ENCODE results near the gene ZGRF1. TPM values are rescaled to one million over a fixed set of nuclear protein-coding genes. Genes with fewer than 3 reads are reported as not detected.
"Not testable (repeated sequence)": the region's sequence is repeated elsewhere in the genome, so short reads cannot be mapped to it uniquely, and the experiment has no call there.

The ZGRF1 gene
- total and polyA plus RNA-seq, 5 experiments from 2014 or later = 1.1 to 19.2 (median 2.3) TPM

DNA sequence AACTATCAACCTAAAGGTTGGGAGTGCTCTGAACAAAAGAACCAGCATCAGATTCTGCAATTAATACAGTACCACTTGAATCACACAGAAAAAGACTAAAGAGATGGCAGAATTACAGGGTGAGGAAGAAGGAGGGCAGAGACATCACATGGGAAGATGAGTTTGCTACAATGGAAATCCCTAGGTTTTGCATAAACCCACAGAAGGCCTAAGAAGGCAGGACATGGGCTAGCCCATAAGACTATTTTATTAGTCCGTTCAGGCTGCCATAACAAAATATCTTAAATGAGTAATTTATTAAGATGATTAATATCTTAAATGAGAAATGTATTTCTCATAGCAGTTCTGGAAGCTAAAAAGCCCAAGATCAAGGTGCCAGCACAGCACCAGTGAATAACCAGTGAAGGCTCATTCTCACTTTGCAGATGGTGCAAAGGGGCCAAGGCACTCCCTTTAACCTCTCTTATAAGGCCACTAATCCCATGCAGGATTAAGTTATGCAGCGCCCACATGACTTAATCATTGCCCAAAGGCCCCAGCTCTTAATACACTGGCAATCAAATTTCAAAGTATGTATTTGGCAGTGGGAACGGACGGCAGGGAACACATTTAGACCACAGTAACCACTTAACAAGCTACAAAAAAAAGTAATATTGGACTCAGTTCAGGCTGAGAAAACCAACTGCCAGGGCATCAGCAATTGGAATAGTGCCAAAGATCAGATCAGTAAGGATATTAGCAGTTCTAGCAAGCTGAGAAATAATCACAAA lies 73.1 kb downstream of the ZGRF1 start:
- peaks cover 0 to 2% (median 0%) of the 10 kb centered on the region in 9 donors for H3K9me3 Mint-ChIP-seq
- ATAC-seq (no peak), DNase-seq (no peak)
- peaks cover 5 to 28% (median 16%) of the 10 kb centered on the region in 3 donors for H3K36me3 Mint-ChIP-seq
- POLR2A ChIA-PET = no interaction called here
- H3K4me3 Mint-ChIP-seq = no peak overlapping the region
- no peak overlapping the region for H3K27ac Mint-ChIP-seq
- no peaks in the 10 kb centered on the region for H3K27me3 Mint-ChIP-seq
- H3K4me1 Mint-ChIP-seq = peaks cover 0 to 5% (median 0%) of the 10 kb centered on the region in 4 donors

DNA sequence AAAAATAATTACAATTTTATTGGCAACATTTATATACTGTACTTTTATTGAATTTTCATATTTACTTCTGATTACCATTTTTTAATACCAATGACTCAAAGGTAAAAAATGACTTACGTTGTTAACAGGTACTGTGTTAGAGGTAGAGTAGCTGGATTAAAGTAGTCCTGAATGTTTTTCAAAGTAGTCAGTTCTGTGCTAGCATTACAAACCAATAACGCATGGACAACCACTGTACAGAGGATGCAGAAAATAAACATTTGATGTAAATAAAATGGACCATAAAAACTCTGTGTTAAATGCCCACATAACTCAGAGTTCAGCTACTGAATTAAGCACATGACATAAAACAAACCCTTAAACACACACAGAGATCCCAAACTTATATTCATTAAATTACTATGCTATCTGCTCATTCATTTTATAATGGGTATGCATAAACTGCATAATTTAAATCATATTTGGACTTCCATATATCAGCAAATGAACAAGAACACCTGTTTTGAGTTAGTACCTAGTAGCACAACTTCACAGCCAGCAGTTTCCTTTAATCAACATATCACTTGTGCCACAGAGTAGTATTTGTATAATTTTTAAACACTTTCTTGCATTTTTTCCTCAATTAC lies 74.3 kb downstream of the ZGRF1 start:
- H3K4me3 Mint-ChIP-seq = no peak overlapping the region
- ATAC-seq (no peak), DNase-seq (no peak)
- H3K9me3 Mint-ChIP-seq = peaks cover 0 to 2% (median 0%) of the 10 kb centered on the region in 9 donors
- H3K4me1 Mint-ChIP-seq = peaks cover 0 to 5% (median 0%) of the 10 kb centered on the region in 4 donors
- H3K27me3 Mint-ChIP-seq = no peaks in the 10 kb centered on the region
- peaks cover 4 to 28% (median 11%) of the 10 kb centered on the region in 3 donors for H3K36me3 Mint-ChIP-seq
- POLR2A ChIA-PET = no interaction called here
- no peak overlapping the region for H3K27ac Mint-ChIP-seq

DNA sequence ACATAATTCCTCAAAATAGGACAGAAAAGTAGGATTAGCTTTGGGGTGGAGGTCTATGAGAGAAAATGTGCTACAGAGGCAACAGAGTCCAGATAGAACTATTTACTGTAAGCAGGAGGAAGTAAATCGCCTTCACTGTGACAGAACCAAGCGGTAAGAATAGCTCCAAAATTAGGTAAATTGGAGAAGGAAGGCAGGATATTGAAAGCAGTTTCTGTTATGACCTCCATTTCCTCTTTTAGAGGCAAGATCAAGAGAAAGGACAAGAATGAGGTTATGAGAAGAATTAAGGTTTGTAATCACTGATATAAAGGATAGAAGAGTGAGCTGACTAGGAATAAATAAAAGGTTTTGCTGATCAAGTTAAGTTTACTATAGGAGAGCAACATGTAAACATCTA lies 76.6 kb downstream of the ZGRF1 start:
- H3K9me3 Mint-ChIP-seq = no peaks in the 10 kb centered on the region
- DNase-seq (no peak), ATAC-seq (no peak)
- POLR2A ChIA-PET = no interaction called here
- H3K27me3 Mint-ChIP-seq = no peaks in the 10 kb centered on the region
- H3K4me1 Mint-ChIP-seq = peaks cover 0 to 5% (median 0%) of the 10 kb centered on the region in 4 donors
- peaks cover 0 to 18% (median 11%) of the 10 kb centered on the region in 3 donors for H3K36me3 Mint-ChIP-seq
- no peak overlapping the region for H3K4me3 Mint-ChIP-seq
- no peak overlapping the region for H3K27ac Mint-ChIP-seq

DNA sequence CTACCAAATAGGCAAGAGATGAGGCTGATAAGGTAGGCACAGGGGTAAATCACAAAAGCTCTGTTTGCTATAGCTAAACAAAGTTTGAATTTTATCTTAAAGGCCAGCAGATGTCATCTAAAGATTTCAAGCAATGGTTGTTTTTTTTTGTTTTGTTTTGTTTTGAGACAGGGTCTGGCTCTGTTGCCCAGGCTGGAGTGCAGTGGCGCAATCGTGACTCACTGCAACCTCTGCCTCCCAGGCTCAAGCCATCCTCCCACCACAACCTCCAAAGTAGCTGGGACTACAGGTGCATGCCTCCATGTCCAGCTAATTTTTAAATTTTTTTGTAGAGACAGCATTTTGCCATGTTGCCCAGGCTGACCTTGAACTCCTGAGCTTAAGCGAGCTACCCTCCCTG lies 77.7 kb downstream of the ZGRF1 start:
- peaks cover 0 to 22% (median 11%) of the 10 kb centered on the region in 3 donors for H3K36me3 Mint-ChIP-seq
- DNase-seq (no peak), ATAC-seq (no peak)
- H3K4me1 Mint-ChIP-seq = peaks cover 0 to 5% (median 0%) of the 10 kb centered on the region in 4 donors
- H3K27me3 Mint-ChIP-seq = no peaks in the 10 kb centered on the region
- no peak overlapping the region for H3K27ac Mint-ChIP-seq
- H3K4me3 Mint-ChIP-seq = no peak overlapping the region
- H3K9me3 Mint-ChIP-seq = no peaks in the 10 kb centered on the region
- POLR2A ChIA-PET = no interaction called here

DNA sequence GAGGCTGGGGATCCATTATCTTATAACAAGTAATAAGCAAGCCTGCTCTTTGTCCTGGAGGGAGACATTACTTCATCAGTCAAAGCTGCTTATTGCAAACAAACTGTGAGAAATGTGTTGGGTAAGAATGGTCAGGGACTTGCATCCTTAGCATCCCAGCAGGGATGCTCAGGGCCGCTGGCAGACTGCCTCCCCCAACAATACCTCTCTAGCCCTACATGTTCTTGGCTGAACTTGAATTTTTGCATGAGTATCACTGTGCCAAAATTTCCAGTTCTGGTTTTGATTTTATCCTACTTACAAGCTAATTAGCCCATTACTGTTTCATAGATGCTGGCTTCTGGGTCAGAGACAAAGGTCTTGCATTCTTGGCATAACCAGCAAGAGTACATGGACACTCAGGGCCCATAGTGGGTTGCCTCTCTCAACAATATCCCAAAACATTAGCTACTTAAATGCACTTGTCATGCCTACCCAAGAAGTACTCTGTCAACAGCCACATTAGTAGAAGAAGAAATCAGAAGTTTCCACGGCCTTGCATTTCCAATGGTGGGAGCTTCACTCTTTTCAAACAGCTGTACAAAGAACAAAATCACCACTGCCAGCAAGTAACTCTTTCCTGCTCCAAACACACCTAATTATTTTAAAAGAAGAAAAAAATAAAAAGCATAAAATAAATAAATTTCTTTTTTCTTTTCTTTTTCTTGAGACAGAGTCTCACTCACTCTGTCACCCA lies 78.9 kb downstream of the ZGRF1 start:
- Mint-ChIP-seq H3K9me3 (no peaks in the 10 kb centered on the region), H3K4me1 (peaks cover 0 to 5% (median 0%) of the 10 kb centered on the region in 4 donors), H3K27ac (no peak overlapping the region), H3K4me3 (no peak overlapping the region), H3K36me3 (peaks cover 0 to 25% (median 9%) of the 10 kb centered on the region in 3 donors), H3K27me3 (no peaks in the 10 kb centered on the region)
- DNase-seq (no peak), ATAC-seq (no peak)
- POLR2A ChIA-PET = no interaction called here

DNA sequence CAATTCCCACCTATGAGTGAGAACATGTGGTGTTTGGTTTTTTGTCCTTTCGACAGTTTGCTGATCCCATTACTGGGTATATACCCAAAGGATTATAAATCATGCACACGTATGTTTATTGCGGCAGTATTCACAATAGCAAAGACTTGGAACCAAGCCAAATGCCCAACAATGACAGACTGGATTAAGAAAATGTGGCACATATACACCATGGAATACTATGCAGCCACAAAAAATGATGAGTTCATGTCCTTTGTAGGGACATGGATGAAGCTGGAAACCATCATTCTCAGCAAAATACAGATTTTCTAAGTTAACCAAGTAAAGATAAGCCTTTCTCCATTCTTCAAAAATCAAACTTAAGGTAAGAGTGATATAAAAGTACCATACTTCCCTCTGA lies 82.4 kb downstream of the ZGRF1 start:
- H3K27me3 Mint-ChIP-seq, H3K27ac Mint-ChIP-seq, DNase-seq, ATAC-seq, H3K4me1 Mint-ChIP-seq, H3K9me3 Mint-ChIP-seq, POLR2A ChIA-PET, H3K4me3 Mint-ChIP-seq: not testable (repeated sequence)
- H3K36me3 Mint-ChIP-seq = peaks cover 0 to 12% (median 0%) of the 10 kb centered on the region in 3 donors

DNA sequence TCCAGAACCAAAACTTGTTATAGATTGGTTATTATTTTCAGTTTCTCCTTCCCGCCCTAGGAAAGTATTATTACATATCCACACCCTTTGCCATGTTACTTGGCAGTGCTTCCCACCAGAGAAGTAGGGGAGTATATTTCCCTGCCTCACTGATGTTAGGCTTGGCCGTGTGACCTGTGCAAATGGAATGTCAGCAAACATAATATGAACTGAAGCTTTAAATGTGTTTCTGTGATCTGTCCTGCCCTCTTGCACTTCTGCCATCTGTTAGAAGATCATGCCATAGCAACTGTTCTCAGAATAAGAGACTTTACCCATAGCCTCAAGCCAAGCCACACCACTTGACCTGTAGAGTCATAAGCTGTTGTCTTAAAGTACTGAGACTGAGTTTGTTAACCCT lies 84.0 kb downstream of the ZGRF1 start:
- no peak overlapping the region for H3K27ac Mint-ChIP-seq
- no peak for ATAC-seq
- no peaks in the 10 kb centered on the region for H3K27me3 Mint-ChIP-seq
- POLR2A ChIA-PET = no interaction called here
- no peaks in the 10 kb centered on the region for H3K4me1 Mint-ChIP-seq
- H3K36me3 Mint-ChIP-seq = peaks cover 0 to 8% (median 0%) of the 10 kb centered on the region in 3 donors
- no peak for DNase-seq
- no peak overlapping the region for H3K4me3 Mint-ChIP-seq
- H3K9me3 Mint-ChIP-seq = no peaks in the 10 kb centered on the region

DNA sequence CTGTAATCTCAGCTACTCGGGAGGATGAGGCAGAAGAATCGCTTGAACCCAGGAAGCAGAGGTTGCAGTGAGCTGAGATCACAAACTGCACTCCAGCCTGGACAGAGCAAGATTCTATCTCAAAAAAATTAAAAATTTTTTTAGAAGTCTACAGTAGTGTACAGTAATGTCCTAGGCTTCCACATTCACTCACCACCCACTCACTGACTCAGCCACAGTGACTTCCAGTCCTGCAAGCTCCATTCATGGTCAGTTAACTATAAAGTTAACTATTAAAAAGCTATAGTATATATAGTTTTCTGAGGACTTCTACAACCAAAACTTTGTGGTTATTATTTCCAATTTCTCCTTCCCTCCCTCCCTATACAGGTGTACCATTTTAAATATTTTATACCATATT lies 86.0 kb downstream of the ZGRF1 start:
- Mint-ChIP-seq H3K4me3 (no peak overlapping the region), H3K4me1 (no peaks in the 10 kb centered on the region), H3K9me3 (no peaks in the 10 kb centered on the region), H3K27me3 (no peaks in the 10 kb centered on the region), H3K36me3 (peaks cover 0 to 8% (median 2%) of the 10 kb centered on the region in 3 donors), H3K27ac (no peak overlapping the region)
- DNase-seq (no peak), ATAC-seq (no peak)
- POLR2A ChIA-PET = interaction anchor here (0.7 kb wide), 1 partner anchor 214 kb away, joined by 4 read pairs; no protein-coding TSS in a partner anchor

DNA sequence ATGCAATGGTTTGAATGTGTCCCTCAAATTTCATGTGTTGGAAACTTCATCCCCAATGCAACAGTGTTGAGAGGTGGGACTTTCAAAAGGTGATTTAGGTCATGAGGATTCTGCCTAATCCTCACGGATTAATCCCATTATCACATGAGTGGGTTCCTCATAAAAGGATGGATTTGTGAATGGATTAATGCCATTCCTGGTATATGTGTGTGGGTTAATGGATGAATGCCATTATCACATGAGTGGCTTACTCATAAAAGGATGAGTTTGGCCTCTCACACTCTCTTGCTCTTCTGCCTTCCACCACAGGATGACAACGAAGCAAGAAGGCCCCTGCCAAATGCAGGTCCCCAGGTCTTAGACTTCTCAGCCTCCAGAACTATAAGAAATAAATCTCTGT lies 90.2 kb downstream of the ZGRF1 start:
- no peaks in the 10 kb centered on the region for H3K4me1 Mint-ChIP-seq
- POLR2A ChIA-PET = no interaction called here
- no peak overlapping the region for H3K4me3 Mint-ChIP-seq
- ATAC-seq (no peak), DNase-seq (no peak)
- no peaks in the 10 kb centered on the region for H3K27me3 Mint-ChIP-seq
- H3K9me3 Mint-ChIP-seq = no peaks in the 10 kb centered on the region
- H3K36me3 Mint-ChIP-seq = peaks cover 0 to 6% (median 4%) of the 10 kb centered on the region in 3 donors
- H3K27ac Mint-ChIP-seq = no peak overlapping the region

DNA sequence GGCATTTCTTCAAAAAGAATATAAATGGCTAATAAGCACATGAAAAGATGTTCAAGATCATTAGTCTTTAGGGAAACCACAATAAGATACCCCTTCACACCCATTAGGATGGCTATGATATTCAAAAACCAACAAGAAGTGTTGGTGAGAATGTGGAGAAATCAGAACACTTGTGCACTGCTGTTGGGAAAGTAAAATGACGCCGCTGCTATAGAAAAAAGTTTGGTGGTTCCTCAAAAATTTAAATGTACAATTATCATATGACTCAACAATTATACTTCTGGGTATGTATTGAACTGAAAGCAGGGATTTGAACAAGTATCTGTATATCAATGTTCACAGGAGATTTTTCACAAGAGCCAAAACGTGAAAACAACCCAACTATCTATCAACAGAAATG lies 91.4 kb downstream of the ZGRF1 start:
- no peaks in the 10 kb centered on the region for H3K4me1 Mint-ChIP-seq
- DNase-seq (no peak), ATAC-seq (no peak)
- peaks cover 0 to 6% (median 4%) of the 10 kb centered on the region in 3 donors for H3K36me3 Mint-ChIP-seq
- POLR2A ChIA-PET = no interaction called here
- H3K4me3 Mint-ChIP-seq = no peak overlapping the region
- no peak overlapping the region for H3K27ac Mint-ChIP-seq
- H3K9me3 Mint-ChIP-seq = no peaks in the 10 kb centered on the region
- no peaks in the 10 kb centered on the region for H3K27me3 Mint-ChIP-seq

DNA sequence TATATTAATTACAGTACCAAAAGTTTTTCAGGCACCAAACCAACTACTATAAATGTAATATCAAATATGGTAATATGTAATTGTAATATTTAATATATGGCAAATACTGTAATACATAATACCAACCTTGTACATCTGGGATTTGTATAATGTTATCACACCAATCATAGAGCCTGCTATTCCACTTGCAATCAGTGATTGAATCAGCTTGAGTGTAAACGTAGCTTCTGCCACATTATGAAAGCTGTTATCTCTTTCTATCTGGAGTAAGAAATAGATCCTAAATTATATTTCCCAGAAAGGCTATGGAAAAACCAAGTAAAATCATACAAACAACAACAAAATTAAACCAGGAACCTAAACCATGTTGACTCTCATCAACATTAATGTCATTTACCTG lies 96.0 kb downstream of the ZGRF1 start:
- POLR2A ChIA-PET = no interaction called here
- no peak for DNase-seq
- H3K27me3 Mint-ChIP-seq = peaks cover 0 to 3% (median 0%) of the 10 kb centered on the region in 5 donors
- H3K9me3 Mint-ChIP-seq = no peaks in the 10 kb centered on the region
- no peak overlapping the region for H3K4me3 Mint-ChIP-seq
- no peak for ATAC-seq
- peaks cover 0 to 9% (median 7%) of the 10 kb centered on the region in 3 donors for H3K36me3 Mint-ChIP-seq
- no peak overlapping the region for H3K27ac Mint-ChIP-seq
- no peaks in the 10 kb centered on the region for H3K4me1 Mint-ChIP-seq

DNA sequence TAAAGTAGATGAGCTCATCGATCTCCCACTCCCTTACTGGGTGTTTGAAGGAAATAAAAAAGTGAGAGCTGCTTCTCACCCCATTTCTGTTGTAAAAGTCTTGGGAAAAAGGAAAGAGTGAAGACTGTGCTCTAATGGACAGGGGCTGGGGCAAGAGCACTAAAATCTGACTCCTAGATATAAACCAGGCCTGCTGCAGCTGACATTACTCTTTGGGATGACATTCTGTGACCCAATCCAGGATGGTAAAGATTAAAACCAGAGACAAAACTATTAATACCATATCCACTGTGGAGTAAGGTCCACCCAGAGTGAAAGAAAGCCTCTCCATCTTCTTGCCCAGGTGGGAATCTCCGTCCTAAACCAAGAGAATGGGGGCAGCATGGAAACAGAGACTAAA lies 100.6 kb downstream of the ZGRF1 start:
- H3K9me3 Mint-ChIP-seq = peaks cover 0 to 3% (median 0%) of the 10 kb centered on the region in 9 donors

DNA sequence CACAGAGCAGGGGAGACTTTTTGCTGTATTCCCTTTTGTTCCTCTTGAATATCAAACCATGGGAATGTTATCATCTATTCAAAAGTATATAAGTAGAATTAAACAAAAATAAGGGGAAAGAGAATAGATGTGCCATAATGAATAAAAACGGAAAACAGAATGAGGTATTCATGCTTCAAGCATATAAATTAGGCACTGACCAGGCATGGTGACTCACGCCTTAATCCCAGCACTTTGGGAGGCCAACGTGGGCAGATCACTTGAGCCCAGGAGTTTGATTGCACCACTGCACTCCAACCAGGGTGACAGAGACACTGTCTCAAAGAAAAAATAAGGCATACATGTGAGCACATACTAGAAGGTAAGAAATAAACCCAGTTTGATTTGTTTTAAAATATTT lies 104.4 kb downstream of the ZGRF1 start:
- H3K9me3 Mint-ChIP-seq = peaks cover 0 to 3% (median 0%) of the 10 kb centered on the region in 9 donors
- DNase-seq (no peak), ATAC-seq (no peak)
- H3K4me3 Mint-ChIP-seq = no peak overlapping the region
- H3K27me3 Mint-ChIP-seq = peaks cover 17 to 29% (median 20%) of the 10 kb centered on the region in 5 donors
- no peak overlapping the region for H3K27ac Mint-ChIP-seq
- POLR2A ChIA-PET = no interaction called here
- no peaks in the 10 kb centered on the region for H3K36me3 Mint-ChIP-seq
- H3K4me1 Mint-ChIP-seq = no peaks in the 10 kb centered on the region

More for the DNA sequence above, 100.6 kb downstream of the ZGRF1 start:
- Mint-ChIP-seq H3K36me3 (peaks cover 0 to 6% (median 2%) of the 10 kb centered on the region in 3 donors), H3K4me3 (no peak overlapping the region), H3K27me3 (peaks cover 4 to 9% (median 6%) of the 10 kb centered on the region in 5 donors), H3K4me1 (no peaks in the 10 kb centered on the region), H3K27ac (no peak overlapping the region)
- POLR2A ChIA-PET = no interaction called here
- no peak for ATAC-seq
- no peak for DNase-seq
